GM19438 (cell line): ENCODE data around the gene AMBRA1.
"Not testable (repeated sequence)": the region's sequence is repeated elsewhere in the genome, so short reads cannot be mapped to it uniquely, and the experiment has no call there.

Experiments
- ATAC-seq: cut with Tn5 transposase; IDR thresholded peaks from one replicate; pipeline ENCODE4 v1.9.1; 2021; ENCODE audit warnings: low read depth; ENCODE audit not compliant: unreplicated experiment

The AMBRA1 gene

GRCh38 chr11:46387919-46388618 is 205.8 kb downstream of the AMBRA1 start:
- ATAC-seq: no peak

DNA sequence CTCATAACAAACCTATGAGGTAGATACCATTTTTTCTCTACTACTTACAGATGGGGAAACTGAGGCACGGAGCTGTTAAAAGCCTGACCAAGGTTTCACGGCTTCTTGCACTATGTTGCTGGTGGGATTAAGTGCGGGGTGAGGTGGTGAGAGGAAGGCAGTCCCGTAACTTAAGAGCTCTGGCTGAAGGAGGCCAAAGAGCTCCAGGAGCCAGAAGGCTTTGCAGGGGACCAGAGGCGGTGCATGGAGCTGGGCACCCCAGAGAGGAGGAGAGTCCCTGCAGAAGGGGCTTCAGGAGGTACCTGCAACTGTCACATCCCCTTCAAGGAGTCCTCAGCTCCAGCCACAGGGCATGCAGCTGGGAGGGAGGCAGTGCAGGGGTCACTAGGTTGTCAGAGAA is 206.4 kb downstream of the AMBRA1 start:
- ATAC-seq: no peak

GRCh38 chr11:46386674-46387073 is 207.1 kb downstream of the AMBRA1 start:
- ATAC-seq: no peak

DNA sequence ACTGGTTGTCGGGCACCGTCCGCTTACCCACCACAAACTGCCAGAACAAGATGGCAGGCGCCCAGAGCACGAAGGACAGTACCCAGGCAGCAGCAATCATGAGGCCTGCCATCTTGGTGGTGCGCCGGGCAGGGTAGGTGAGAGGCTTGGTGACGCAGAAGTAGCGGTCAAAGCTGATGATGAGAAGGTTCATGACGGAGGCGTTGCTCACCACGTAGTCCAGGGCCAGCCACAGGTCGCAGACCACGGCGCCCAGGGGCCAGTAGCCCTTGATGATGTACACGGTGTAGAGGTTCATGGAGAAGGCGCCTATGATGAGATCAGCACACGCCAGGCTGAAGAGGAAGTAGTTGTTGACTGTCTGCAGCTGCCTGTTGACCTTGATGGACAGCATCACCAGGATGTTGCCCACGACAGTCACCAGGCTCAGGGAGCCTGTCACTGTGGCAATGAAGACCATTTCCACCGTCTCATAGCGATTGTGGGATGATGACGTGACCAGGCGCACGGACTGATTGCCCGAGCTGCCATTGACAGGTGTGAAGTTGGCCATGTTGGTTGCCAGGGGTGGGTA is 207.7 kb downstream of the AMBRA1 start:
- ATAC-seq: no peak

DNA sequence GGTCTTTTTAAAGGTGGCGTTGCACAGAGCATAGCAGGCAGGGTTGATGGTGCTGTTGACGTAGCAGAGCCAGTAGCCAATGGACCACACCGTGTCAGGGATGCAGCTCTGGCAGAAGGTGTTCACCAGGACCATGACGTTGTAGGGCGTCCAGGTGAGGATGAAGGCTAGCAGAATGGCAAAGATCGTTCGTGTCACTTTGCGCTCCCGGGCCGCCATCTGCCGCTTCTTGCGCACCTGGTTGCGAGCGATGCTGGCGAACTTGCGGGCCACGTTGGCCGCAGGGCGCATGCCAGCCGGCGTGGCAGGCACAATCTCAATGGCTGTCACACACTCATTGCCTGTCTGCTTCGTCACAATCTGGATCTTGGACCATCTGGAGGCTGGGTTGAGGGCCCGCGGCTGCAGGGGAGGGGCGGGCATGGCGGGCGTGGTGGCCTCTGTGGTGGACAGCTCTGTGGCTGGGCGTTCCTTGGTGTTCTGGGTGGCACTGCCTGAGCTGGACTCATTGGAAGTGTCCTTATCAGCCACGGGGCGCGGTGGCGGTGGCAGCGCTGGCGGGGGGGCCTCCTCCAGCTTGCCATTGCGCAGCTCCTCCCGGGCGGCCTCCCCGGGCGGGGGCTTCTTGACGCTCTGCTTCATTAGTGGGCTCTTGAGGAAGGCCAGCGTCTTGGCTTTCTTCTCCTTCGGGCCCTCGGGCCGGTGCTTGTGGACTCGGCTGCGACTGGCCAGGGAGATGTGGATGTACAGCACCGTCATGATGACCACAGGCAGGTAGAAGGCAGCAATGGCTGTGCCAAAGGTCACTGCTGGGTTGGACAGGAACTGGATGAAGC is 208.4 kb downstream of the AMBRA1 start:
- ATAC-seq: no peak

GRCh38 chr11:46383974-46384701 is 209.7 kb downstream of the AMBRA1 start:
- no peak for ATAC-seq

GRCh38 chr11:46383404-46383758 is 210.4 kb downstream of the AMBRA1 start:
- no peak for ATAC-seq

GRCh38 chr11:46382646-46383403 is 211.0 kb downstream of the AMBRA1 start:
- no peak for ATAC-seq

- ATAC-seq: no peak
These were observed 211.8 kb downstream of the AMBRA1 start for GRCh38 chr11:46381819-46382645.

GRCh38 chr11:46381048-46381818 is 212.6 kb downstream of the AMBRA1 start, which contains the start of gene MDK:
Gene MDK, plus strand, starts transcription at chr11:46381669. Its CDS starts 389 bp downstream, at chr11:46382058.
- ATAC-seq: no peak

DNA sequence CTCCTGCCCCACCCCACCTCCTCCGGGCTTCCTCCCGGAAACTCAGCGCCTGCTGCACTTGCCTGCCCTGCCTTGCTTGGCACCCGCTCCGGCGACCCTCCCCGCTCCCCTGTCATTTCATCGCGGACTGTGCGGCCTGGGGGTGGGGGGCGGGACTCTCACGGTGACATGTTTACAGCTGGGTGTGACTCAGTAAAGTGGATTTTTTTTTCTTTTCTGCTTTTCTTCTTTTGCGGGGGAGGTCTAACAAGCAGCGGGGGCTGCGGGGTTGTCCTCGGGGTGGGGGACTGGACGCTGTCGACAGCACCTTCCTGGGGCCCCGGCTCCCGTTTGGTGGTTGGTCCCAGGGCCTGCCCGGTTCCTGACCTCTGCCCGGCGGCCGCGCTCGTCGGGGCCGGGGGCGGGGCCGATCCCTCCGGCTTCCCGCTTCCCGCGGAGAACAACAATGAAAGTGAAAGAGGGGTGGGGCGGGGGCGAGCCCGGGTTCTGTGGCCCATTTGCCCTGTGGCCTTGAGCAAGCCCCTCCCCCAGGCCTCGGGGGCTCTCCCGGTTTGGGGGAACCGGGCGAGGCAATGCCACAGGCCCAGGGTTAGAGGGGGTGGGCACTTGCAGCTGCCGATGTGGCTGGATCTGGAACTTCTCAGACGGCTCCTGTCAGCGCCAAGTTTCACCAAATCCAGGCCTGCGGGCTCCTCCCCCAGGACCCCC is 213.3 kb downstream of the AMBRA1 start:
- ATAC-seq: no peak

- ATAC-seq: not testable (repeated sequence)
These were observed 214.1 kb downstream of the AMBRA1 start for GRCh38 chr11:46379482-46380293.

GRCh38 chr11:46378811-46379481 is 214.9 kb downstream of the AMBRA1 start:
- no peak for ATAC-seq

DNA sequence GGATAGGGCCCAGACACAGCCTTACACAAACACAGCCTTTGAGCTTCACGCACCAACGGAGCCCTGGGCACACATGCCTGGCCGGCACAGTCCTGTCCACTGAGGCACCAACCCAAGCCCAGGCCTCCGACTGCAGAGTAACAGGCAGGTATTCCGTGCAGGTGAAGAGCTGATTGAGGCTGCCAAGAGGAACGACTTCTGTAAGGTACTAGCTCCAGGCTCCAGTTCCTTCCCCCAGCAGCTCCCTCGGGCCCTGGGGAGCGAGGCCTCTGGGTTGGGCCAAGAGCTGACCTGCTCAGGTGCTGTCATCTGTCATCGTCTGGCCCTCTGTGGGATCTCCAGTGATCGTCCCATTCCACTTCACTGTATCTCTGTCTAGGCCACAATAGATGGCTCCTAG is 215.5 kb downstream of the AMBRA1 start:
- ATAC-seq: no peak

DNA sequence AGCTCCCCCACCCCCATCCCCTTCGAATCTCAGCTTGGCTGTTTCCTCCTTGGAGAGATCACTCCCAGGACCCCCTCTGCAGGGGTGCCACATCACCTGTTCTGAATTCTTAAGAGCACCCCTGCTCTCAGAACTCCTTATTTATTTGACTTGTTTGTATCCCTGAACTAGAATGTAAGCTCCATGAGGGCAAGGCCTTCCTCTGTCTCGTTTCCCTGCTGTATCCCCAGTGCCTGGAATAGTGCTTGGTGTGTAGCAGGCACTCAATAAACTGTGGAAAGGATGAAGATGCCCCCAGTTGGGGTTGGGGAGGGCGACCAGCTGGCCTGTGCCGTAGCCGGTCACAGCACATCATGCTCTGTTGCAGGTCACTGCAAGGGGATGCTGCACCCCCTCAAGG is 216.0 kb downstream of the AMBRA1 start:
- ATAC-seq: no peak

GRCh38 chr11:46377290-46377689 is 216.5 kb downstream of the AMBRA1 start:
- ATAC-seq: no peak
